Measurements from ENCODE around the gene SMIM7.
"Not testable (repeated sequence)": the region's sequence is repeated elsewhere in the genome, so short reads cannot be mapped to it uniquely, and the experiment has no call there.

Gene SMIM7

DNA sequence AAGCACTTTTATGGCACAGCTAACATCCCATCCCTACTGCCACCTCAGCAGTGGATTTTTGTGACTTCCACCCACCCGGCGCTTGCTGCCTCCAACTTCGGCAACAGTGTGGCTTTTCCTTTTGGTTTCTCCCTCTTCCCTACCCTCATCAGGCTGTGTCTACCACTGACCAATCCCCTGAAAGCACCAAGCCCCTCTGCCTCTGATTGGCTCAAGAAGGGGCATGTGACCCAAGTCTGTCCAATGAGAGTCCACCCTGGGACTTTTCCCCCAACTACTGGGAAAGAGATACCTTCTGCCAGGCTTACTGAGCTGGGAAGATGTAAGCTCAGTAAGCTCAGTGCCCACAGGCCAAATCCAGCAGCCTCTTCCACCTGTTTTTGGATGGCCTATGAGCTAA, 5.8 kb downstream of the SMIM7 start:
- no peak for DNase-seq

DNA sequence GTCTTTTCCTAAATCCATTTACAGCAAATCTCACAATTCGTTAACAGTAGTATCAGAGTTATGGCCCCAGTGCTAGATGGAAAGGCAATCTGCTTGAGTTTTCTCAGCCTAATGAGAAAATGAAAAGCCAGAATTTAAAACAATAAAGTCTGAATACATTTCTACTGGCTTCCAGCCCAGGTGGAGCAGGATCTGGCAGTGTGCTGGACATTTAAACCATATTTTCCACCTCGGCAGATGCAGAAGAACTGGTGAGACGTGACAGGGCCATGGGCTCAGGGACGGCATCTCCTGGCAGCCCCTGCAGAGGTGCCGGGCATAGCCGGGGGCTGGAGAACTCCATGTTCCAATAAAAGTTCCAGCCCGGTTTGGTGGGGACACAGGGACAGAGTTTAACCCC, 7.1 kb downstream of the SMIM7 start:
- no peak for DNase-seq

DNA sequence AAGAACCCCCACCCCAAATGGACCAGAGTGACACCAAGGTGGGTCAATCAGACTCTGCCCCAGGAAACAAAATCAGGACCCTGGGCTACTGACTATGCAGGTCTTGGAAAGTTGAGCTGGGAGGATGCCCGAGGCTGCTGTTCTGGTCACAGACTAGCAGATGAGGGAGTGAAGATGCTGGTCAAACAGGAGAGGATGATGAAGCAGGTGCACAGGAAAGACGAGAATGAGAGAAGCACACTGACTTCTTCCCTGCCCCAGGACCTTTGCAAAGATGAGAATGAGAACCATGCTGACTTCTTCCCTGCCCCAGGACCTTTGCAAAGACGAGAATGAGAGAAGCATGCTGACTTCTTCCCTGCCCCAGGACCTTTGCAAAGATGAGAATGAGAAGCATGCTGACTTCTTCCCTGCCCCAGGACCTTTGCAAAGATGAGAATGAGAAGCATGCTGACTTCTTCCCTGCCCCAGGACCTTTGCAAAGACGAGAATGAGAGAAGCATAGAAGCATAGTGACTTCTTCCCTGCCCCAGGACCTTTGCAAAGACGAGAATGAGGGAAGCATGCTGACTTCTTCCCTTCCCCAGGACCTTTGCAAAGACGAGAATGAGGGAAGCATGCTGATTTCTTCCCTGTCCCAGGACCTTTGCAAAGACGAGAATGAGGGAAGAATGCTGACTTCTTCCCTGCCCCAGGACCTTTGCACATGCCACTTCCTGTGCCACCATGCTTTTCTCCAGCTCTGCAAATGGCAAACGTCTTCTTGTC, 8.3 kb downstream of the SMIM7 start:
- DNase-seq = not testable (repeated sequence)

DNA sequence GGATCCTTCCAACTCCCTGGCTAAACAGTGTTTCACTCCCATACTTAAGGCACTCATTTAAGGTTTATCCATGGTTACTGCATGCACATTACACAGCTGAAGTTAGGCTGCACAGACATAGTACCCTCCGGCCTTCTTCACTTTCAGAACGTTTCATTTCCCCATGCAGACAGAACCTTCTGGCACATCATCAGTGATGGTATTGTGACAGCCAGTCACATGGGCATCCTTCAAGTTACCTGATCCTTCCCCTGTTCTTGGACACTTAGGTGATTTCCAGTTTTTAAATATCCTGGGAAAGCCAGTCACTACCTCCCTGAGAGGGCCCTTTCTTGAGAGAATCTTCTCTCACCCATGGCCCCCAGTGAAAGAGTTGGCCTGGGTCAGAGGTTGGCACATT, 9.1 kb downstream of the SMIM7 start:
- no peak for DNase-seq

DNA sequence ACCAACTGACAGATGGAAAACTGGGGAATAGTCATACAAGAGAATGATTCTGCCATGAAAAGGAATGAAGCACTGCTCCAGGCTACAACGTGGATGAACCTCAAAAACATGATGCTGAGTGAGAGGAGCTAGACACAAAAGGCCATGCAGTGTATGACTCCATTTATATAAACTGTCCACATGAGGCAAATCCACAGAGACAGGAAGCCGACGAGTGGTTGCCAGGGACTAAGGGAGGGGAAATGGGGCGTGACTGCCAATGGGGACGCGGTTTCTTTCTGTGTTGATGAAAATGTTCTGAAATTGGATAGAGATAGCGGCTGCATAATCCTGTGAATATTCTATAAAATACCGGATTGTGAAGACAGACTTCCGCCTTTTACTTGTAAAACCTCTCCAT, 10.2 kb downstream of the SMIM7 start:
- no peak for DNase-seq

DNA sequence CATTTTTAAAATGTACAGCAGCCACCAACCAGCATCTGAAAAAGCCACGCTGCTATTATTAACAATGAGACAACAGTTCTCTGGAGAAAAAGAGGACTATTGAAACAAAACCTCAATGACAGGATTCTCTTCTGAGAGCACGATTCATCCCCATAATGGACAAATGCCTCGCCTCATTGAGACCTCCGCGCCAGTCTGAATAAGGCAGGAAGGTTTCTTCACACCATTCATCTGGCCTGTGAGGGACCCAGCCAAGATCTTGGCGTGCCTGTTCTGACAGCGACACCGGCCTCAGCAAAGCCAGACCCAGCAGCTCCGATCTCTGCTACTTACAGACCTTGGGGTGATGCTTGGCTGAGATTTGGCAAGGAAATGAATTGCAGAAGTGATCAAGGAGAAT, 14.8 kb downstream of the SMIM7 start:
- no peak for DNase-seq

DNA sequence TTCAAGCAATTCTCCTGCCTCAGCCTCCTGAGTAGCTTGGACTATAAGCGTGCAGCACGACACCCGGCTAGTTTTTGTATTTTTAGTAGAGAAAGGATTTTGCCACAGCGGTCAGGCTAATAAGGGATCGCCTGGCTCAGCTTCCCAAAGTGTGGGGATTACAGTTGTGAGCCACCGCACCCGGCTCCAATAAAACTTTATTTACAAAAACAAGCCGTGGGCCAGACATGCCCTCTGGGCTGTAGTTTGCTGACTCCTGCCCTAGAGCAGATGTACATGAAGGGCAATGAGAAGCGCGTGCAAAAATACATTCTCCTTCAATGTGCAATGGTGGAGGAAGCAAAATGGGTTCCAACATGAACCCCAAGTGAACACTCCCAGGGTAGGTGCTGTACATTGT, 18.2 kb downstream of the SMIM7 start:
- no peak for DNase-seq

DNA sequence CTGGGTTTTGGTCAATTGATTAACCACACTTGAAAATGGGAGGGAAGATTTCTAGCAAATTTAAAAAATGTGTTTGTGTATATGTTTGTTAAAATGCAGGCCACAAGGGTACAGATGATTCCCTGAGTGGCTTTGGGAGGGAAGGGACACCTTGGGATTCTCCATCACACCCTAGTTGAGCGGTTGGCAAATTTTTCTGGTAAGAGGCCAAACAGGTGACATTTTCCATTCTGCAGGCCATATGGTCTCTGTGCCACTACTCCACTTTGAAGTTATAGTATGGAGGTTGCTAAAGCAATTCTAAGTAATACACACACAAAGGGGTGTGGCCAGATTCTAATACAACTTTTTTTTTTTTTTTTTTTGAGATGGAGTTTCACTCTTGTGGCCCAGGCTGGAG, 19.0 kb downstream of the SMIM7 start:
- DNase-seq = no peak

DNA sequence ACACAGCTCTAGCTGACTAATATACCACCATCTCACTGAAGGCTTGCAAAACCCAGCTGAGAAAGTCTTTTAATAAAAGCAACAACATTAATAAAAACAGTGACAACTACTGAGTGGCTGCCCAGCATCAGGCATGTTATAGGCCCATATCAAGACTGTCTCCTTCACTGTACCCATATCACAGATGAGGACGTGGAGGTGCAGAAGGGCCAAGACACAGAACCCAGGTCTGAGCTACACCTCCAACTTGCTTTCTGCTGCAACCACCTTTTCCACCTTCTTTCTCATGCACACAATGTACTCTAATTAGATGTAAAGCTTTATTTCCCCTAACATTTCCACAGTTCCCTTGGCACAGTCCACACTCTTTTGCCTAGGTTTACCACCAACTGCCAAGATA, 21.3 kb downstream of the SMIM7 start:
- DNase-seq = no peak

DNA sequence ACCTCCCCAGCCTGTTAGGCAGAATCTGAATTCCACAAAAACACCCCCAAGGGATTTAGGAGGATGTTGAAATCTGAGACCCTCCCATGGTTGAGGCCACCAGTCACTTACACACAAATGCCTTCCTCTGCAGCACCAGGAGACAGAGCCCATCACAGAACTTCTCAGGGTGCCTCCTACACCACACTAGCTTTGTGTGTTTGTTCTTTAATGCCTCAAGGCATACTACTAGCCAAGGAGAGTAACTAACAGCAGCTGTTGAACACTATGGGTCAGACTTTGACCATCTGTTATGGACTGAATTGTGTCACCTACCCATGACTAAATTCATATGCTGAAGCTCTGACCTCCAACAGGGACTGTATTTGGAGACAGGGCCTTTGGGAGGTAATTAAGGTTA, 22.4 kb downstream of the SMIM7 start:
- DNase-seq = no peak

DNA sequence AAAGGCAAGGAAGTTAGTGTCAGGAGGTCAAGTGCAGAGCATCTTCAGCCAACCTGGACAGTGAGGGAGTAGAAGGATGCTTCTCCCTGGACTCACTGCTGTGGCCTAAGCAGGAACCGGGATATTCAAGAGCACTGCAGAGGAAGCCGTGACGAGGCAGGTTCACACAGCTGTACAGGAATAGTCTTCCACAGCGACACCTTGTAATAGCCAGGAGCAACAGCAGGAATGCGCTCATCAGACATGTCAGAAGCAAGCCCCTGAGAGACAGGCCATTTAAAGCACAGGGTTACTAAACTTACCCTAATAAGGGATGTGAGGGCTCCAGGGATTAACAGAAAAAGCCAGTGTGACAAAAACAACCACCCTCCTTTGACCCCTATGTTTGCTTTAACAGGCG, 28.5 kb downstream of the SMIM7 start:
- DNase-seq = no peak

DNA sequence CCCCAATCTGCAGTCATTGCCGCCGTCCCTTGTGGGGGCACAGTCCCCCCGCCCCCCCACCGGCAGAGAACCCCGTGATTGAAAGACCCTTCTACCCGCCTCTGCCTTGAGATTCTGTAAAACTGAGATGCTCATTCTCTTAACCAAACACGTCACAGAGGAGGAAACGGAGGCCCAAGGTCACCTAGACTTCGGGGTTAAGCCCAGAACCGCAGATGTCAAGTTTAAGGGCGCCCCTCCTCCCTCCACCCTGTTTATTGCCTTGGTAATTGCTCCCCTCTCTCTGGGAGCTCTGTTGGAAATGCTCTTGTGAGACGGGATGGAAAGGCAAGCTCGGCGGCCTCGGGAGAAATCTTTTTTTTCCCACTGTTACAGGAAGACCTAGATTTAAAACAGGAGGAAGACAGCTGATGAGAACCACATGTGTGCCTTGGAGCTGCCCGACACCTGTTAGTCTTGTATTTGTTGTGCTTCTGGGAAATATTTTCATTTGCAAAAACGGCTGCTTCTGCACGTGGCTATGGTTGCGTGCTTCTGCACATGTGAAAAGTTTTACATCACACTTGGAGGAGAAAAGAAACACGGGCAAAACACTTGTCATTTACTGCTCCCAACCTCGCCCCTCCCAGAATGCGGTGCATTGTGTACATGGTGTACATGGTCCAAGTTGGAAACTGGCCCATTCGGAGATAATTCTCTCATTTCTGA, 30.8 kb downstream of the SMIM7 start:
- no peak for DNase-seq

DNA sequence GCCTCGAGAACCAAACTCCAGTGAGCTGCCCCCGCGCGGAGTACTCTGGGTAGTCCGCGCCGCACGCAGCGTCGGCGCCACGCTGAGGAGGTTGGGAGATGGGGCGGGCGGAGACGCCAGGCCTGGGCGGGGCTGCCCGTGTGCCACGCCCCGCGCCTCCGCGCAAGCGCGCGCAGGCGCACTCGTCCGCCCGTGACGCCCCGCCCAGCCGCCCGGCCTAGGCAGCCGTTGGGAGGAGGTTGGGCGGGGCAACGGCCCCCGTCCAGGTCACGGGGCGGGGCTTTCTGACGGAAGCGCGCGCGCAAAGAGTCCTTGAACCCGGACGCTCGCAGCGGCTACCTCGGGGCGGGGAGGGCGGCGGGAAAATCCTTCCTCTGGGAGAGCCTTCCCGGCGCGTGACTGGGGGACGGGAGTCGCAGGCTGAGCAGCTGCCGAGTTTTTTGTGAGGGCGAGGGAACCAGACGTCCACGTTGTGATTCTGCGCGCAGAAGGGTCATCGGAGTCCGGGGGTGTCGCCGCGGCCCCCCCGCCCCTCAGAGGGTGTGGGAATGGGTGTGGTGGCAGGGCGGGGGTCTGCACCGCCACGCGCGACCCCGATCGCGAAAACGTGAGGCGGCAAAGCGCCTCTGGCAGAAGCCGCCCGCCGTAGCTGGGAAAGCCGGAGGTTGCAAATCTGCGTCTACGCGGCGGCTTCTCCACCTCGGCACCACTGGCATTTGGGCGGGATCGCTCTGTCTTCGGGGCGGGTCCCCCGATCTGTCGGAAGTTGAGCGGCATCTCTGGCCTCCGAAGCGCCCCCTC, 31.6 kb downstream of the SMIM7 start, which contains the start of gene MED26:
Gene MED26, minus strand, starts transcription at position 22 of the 801 bp plus-strand sequence. CDS start 261 bp downstream, outside the sequence.
- DNase-seq = peak; percentile 93

DNA sequence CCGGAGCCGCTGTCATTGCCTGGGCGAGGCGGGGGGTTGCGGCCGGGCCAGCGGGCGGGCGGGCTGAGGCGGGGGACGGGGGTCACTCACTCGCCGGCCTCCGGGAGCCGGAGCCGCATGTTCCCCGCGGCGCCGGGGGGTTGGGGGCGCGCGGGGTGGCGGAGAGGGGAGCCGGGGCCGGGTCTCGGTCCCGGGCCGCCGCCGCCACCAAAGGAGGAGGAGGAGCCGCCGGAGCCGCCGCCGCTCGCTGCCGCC, 32.1 kb downstream of the SMIM7 start:
- no peak for DNase-seq

DNA sequence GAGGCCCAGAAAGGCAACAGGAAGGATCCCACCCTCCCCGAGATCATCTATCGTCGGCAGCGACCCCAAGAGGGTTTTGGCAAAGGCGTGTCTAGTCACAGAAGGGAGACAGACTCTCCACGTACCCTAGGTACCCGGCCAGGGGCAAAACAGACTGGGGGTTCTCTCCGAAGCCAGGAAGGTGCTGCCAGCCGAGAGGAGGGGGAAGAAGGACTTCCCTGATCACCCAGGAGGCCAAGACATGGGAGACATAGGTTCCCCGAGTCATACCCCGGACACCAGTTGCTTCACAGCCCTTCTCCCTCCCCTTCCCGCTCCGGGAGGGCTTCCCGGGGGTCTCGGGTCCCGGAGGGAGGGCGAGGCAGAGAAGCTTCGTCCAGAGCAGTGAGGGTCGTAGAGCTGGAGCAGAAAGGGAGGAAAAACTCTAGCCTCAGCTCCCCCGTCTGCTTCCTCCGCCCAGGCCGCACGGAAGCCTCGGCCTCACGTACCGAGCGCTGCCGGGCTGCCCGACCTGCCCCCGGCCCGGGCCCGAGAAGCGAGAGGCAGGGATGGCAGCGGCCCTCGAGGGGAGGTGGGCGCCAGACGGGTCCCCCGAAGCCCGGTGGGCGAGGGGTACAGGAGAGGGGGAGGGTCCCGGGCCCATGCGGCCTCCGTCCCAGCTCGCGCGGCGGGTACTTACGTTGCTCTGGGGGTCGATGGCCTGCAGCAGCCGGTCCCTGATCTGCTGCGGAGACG, 32.6 kb downstream of the SMIM7 start:
- no peak for DNase-seq

DNA sequence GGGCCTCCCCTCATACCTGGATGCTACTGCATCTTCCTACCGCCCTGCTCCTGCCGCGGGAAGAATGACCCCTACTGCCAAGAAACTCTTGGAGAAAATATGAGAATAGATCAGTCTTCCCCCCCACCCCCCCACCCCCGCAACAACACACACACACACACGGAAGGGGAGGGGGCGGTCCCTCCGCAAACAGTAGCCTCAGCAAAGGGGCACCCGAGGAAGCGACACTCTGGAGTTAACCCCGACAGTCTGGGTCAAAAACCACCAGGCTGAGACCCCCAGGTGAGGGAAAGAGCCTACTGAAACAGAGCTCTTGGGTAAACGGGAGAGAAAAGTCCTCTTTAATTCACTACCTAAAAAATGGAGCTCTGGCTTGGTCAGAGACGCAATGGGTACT, 33.1 kb downstream of the SMIM7 start:
- no peak for DNase-seq

DNA sequence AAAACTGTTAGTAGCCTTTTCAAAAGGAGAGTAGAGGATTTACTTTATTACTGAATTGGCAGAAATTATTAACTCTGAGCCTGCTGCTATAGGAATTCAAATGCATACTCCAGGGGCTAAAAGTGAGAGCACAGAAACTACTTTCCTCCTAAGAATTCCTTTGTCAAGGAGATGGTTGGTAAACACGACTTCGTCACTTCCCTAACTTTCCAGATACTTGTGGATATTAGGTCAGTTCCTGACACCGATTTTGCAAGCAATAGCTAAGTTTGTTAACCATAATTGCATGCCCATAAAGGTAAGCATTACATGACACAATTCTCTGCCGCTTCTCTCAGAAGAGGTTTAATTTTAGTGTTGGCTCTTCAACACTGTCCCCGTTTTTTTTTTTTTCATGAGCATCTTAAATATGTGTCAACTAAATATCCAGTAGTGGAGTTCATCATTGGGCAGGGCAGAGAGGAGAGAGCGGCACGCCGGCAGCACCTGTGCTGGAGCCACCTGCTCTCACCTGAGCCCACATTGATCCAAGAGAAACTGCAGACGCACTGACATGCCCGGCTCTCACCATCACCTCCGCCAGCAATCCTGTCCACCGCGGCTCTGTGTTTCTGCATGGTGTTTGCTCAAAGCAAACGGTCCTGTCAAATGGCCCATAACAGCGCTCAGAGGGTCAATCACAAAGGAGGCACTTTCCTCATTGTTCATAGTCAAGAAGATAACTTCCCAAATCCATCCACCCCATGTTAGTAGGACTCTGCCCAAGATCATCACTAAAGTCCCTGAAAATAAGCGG, 34.6 kb downstream of the SMIM7 start:
- no peak for DNase-seq

DNA sequence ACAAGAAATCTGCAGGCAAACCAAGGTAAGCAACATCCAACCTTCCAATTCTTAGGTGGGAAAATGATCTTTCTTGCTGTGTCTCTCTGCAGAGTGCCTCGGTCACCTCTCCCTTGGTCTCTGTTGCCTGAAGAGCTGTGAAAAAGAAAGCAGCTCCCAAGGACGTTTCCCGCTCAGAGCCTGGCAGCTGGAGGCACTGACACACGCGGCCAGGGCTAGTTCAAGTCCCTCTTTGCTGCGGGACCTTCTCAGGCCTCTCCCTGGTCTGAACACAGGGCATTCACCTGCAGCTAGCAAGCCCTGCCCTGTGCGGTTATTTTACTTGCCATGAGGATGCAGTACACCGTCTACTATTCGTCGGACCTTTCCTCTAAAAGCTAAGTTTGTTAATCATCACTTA, 35.7 kb downstream of the SMIM7 start:
- DNase-seq = no peak

DNA sequence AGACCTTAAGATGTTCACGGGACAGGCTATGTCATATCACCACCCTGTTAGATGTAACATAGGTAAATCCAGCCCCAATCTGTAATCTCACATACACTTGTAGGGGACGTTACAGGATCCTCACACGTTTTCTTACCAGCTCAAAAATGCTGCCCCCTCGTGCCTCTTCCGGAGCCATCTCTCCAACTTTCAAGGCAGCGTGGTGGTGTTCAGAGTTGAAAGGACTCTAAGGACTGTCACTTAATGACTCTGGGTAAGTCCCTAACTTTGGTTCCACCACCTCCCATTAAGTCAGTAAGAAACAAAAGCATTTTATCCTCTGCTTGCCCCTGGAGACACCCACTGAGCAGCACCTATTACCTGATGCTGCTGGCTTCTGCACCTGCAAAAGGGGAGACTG, 36.4 kb downstream of the SMIM7 start:
- no peak for DNase-seq

DNA sequence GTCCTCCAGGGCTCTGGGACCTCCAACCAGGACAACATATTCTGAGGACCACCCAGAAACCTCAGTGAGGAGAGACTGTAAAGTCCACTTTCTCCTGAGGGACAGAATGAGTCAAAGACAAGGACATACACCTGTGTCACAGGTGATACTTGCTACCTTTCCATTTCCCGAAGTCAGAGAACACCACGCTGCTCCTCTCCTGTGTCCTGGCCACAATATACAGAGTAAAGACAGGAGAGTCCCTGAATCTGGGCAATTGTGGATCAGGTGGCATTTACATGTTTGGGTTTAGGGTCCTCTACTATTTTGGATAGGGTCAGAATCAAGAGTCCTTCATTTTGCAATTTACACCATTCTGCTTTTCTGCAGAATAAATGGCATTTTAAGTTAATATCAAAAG, 36.9 kb downstream of the SMIM7 start:
- no peak for DNase-seq

DNA sequence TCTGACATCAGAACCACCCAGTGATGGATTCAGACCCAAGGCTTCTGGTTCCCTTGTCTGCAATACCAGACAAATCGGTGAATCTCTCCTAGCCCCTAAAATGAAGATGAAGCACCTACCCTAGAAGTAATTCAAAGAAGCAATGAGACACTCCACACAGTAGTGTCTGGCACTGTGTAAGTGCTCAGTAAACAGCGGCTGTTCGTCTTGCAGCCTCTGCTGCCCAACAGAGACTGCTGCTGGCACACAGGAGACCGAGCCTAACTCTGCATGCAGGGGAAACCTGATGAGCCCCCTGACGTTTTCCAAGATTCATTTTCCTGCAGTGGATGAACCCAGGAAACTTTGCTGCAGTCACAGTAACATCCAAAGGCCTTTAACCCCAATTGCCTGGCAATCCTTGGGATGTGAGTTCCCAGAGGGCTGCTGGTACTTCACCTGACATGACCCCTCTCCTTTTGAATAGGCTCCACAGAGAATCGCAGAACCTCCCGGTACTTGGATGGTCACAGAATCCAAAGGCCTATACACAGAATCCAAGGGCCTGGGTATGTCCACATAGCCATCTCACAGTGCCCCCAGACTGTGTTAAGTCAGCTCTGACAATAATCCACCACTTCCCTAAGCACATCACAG, 38.7 kb downstream of the SMIM7 start:
- no peak for DNase-seq

DNA sequence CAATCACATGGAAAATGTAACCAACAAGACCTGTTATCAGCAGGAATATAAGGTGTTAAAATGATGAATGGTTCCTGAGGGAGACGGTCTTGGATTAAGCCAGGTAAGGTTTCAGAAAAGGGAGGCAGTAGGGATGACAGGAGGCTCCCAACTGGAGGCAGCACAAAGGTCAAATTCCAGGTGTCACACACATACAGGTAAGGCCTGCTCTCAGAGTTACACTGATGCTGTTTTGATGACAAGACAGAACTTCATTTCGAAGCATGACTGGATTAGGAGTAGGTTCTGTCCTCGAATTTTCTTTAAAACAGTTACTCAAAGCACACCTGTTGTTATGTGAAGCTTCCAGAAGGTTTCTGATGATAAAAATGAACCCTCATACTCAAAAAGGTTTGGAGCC, 39.4 kb downstream of the SMIM7 start:
- no peak for DNase-seq
